Mammary epithelial cell (primary cell): ENCODE data around the gene WDR74.

ENCODE experiments used
- CTCF ChIP-seq, 2 donors: IDR thresholded peaks in 1 of 2; conservative IDR thresholded peaks in 1 of 2; 2 replicates each; pipeline ENCODE4 v1.5.1; 2011 to 2012; ENCODE audit warnings: inconsistent platforms in 2 of 2, low read length in 2 of 2, mild to moderate bottlenecking in 2 of 2, control low read depth in 1 of 2, low read depth in 1 of 2; ENCODE audit not compliant: insufficient read depth in 1 of 2; ENCODE audit errors: extremely low read depth in 1 of 2
- EZH2 ChIP-seq: IDR thresholded peaks from 2 replicates; pipeline ENCODE4 v1.6.1; 2012; ENCODE audit warnings: low read length, inconsistent platforms, borderline replicate concordance

- TF ChIP-seq CTCF (conservative IDR thresholded peaks at IDR 0.05 in 1 of 2, IDR thresholded peaks at IDR 0.05 in 1 of 2; ENCODE audit: extremely low read depth in 1 of 2, insufficient read depth in 1 of 2, low read depth in 1 of 2, low read length in 2 of 2) (no peak), EZH2 (no peak)
Measured at GRCh38 chr11:62805961-62806441, 33.4 kb downstream of the WDR74 start.
